Measurements from ENCODE around the gene SIDT1. TPM values are rescaled to one million over a fixed set of nuclear protein-coding genes. Genes with fewer than 3 reads are reported as not detected.
A peak's percentile ranks its signal among the peaks of the same experiment; 100 is the strongest.

The SIDT1 gene
- total RNA-seq, 3 donors from 2014 or later = 22.4 to 61.2 (median 37.0) TPM

GRCh38 chr3:113545594-113545993 is 13.2 kb downstream of the SIDT1 start:
- ATAC-seq = no peak
- intact Hi-C loops (cut with DNase I, micrococcal nuclease) = no loop called here
- Histone ChIP-seq H3K36me3 (ENCODE audit: low read depth) (no peaks in the 10 kb centered on the region), H3K4me1 (ENCODE audit: low read depth) (no peaks in the 10 kb centered on the region), H3K9me3 (peaks cover 6% of the 10 kb centered on the region), H3K4me3 (no peak overlapping the region)
- TF ChIP-seq CTCF (IDR thresholded peaks at IDR 0.05) = no peak
- DNase-seq = no peak

- TF ChIP-seq CTCF (IDR thresholded peaks at IDR 0.05) = no peak
- intact Hi-C loops (cut with DNase I, micrococcal nuclease) = no loop called here
- ATAC-seq = no peak
Measured at GRCh38 chr3:113546414-113546893, 14.1 kb downstream of the SIDT1 start.

GRCh38 chr3:113548501-113548900 is 16.1 kb downstream of the SIDT1 start:
- TF ChIP-seq CTCF (IDR thresholded peaks at IDR 0.05) = no peak
- intact Hi-C loops (cut with DNase I, micrococcal nuclease) = no loop called here
- no peaks in the 10 kb centered on the region for H3K36me3 ChIP-seq (ENCODE audit: low read depth)
- no peaks in the 10 kb centered on the region for H3K4me1 ChIP-seq (ENCODE audit: low read depth)
- H3K4me3 ChIP-seq = no peak overlapping the region
- H3K9me3 ChIP-seq = no peaks in the 10 kb centered on the region
- DNase-seq (no peak), ATAC-seq (no peak)

More at GRCh38 chr3:113546414-113546893, 14.1 kb downstream of the SIDT1 start:
- no peak overlapping the region for H3K4me3 ChIP-seq
- peaks cover 3% of the 10 kb centered on the region for H3K9me3 ChIP-seq
- DNase-seq = no peak
- no peaks in the 10 kb centered on the region for H3K4me1 ChIP-seq (ENCODE audit: low read depth)
- no peaks in the 10 kb centered on the region for H3K36me3 ChIP-seq (ENCODE audit: low read depth)

- Histone ChIP-seq H3K4me3 (no peak overlapping the region), H3K36me3 (ENCODE audit: low read depth) (no peaks in the 10 kb centered on the region), H3K9me3 (no peaks in the 10 kb centered on the region), H3K4me1 (ENCODE audit: low read depth) (peaks cover 7% of the 10 kb centered on the region)
- ATAC-seq (peak; percentile 87), DNase-seq (no peak)
- TF ChIP-seq CTCF (IDR thresholded peaks at IDR 0.05) = no peak
- intact Hi-C loops (cut with DNase I, micrococcal nuclease) = no loop called here
Measured at GRCh38 chr3:113551820-113552219, 19.5 kb downstream of the SIDT1 start.

- H3K36me3 ChIP-seq (ENCODE audit: low read depth) = no peaks in the 10 kb centered on the region
- intact Hi-C loops (cut with DNase I, micrococcal nuclease) = no loop called here
- H3K4me3 ChIP-seq = no peak overlapping the region
- peaks cover 17% of the 10 kb centered on the region for H3K4me1 ChIP-seq (ENCODE audit: low read depth)
- TF ChIP-seq CTCF (IDR thresholded peaks at IDR 0.05) = no peak
- no peaks in the 10 kb centered on the region for H3K9me3 ChIP-seq
- no peak for ATAC-seq
- no peak for DNase-seq
Measured at GRCh38 chr3:113552851-113553250, 20.5 kb downstream of the SIDT1 start.

GRCh38 chr3:113555138-113555537 is 22.8 kb downstream of the SIDT1 start:
- no peaks in the 10 kb centered on the region for H3K36me3 ChIP-seq (ENCODE audit: low read depth)
- H3K4me1 ChIP-seq (ENCODE audit: low read depth) = peaks cover 23% of the 10 kb centered on the region
- TF ChIP-seq CTCF (IDR thresholded peaks at IDR 0.05) = no peak
- ATAC-seq (no peak), DNase-seq (no peak)
- intact Hi-C loops (cut with DNase I, micrococcal nuclease) = no loop called here
- H3K4me3 ChIP-seq = no peak overlapping the region
- no peaks in the 10 kb centered on the region for H3K9me3 ChIP-seq
